Measurements from ENCODE around the gene UGT1A9.
"Not testable (repeated sequence)": the region's sequence is repeated elsewhere in the genome, so short reads cannot be mapped to it uniquely, and the experiment has no call there.

Gene UGT1A9

GRCh38 chr2:233680361-233681045 is 8.8 kb downstream of the UGT1A9 start:
- no peak for DNase-seq (ENCODE audit: low read depth in 2 of 3, low spot score in 2 of 3)

GRCh38 chr2:233681521-233682099 is 9.9 kb downstream of the UGT1A9 start, which contains the start of gene UGT1A7:
TSS of gene UGT1A7 (plus strand) at chr2:233681901. CDS start at chr2:233681938, 37 bp downstream.
- no peak for DNase-seq (ENCODE audit: low read depth in 2 of 3, low spot score in 2 of 3)

GRCh38 chr2:233684640-233685039 is 12.9 kb downstream of the UGT1A9 start:
- no peak for DNase-seq (ENCODE audit: low read depth in 2 of 3, low spot score in 2 of 3)

GRCh38 chr2:233686928-233687327 is 15.2 kb downstream of the UGT1A9 start:
- DNase-seq (ENCODE audit: low read depth in 2 of 3, low spot score in 2 of 3) = no peak

- no peak for DNase-seq (ENCODE audit: low read depth in 2 of 3, low spot score in 2 of 3)
Measured at GRCh38 chr2:233688341-233688740, 16.6 kb downstream of the UGT1A9 start.

GRCh38 chr2:233689031-233689430 is 17.3 kb downstream of the UGT1A9 start:
- no peak for DNase-seq (ENCODE audit: low read depth in 2 of 3, low spot score in 2 of 3)

GRCh38 chr2:233689501-233689900 is 17.8 kb downstream of the UGT1A9 start:
- DNase-seq (ENCODE audit: low read depth in 2 of 3, low spot score in 2 of 3) = no peak

- DNase-seq (ENCODE audit: low read depth in 2 of 3, low spot score in 2 of 3) = no peak
Measured at GRCh38 chr2:233690444-233690843, 18.7 kb downstream of the UGT1A9 start.

GRCh38 chr2:233691443-233692433 is 20.0 kb downstream of the UGT1A9 start:
- no peak for DNase-seq (ENCODE audit: low read depth in 2 of 3, low spot score in 2 of 3)

- no peak for DNase-seq (ENCODE audit: low read depth in 2 of 3, low spot score in 2 of 3)
Measured at GRCh38 chr2:233692648-233693047, 20.9 kb downstream of the UGT1A9 start, which contains the start of gene UGT1A6. TSS of gene UGT1A6 (plus strand) at chr2:233692890. CDS start at chr2:233693005, 115 bp downstream.

- no peak for DNase-seq (ENCODE audit: low read depth in 2 of 3, low spot score in 2 of 3)
Measured at GRCh38 chr2:233693963-233694362, 22.3 kb downstream of the UGT1A9 start.

- DNase-seq (ENCODE audit: low read depth in 2 of 3, low spot score in 2 of 3) = no peak
Measured at GRCh38 chr2:233698740-233699139, 27.0 kb downstream of the UGT1A9 start.

GRCh38 chr2:233699424-233700027 is 27.8 kb downstream of the UGT1A9 start:
- no peak for DNase-seq (ENCODE audit: low read depth in 2 of 3, low spot score in 2 of 3)

- no peak for DNase-seq (ENCODE audit: low read depth in 2 of 3, low spot score in 2 of 3)
Measured at GRCh38 chr2:233700028-233700635, 28.4 kb downstream of the UGT1A9 start.

- not testable (repeated sequence) for DNase-seq (ENCODE audit: low read depth in 2 of 3, low spot score in 2 of 3)
Measured at GRCh38 chr2:233700842-233701241, 29.1 kb downstream of the UGT1A9 start.

GRCh38 chr2:233702238-233702637 is 30.5 kb downstream of the UGT1A9 start:
- no peak for DNase-seq (ENCODE audit: low read depth in 2 of 3, low spot score in 2 of 3)

- no peak for DNase-seq (ENCODE audit: low read depth in 2 of 3, low spot score in 2 of 3)
Measured at GRCh38 chr2:233705911-233706506, 34.3 kb downstream of the UGT1A9 start.

GRCh38 chr2:233706720-233707119 is 35.0 kb downstream of the UGT1A9 start:
- no peak for DNase-seq (ENCODE audit: low read depth in 2 of 3, low spot score in 2 of 3)

GRCh38 chr2:233707940-233708644 is 36.4 kb downstream of the UGT1A9 start:
- no peak for DNase-seq (ENCODE audit: low read depth in 2 of 3, low spot score in 2 of 3)

GRCh38 chr2:233708942-233709341 is 37.2 kb downstream of the UGT1A9 start:
- no peak for DNase-seq (ENCODE audit: low read depth in 2 of 3, low spot score in 2 of 3)

Data from activated CD8-positive, alpha-beta memory T cell treated with anti-CD3 and anti-CD28 coated beads for 48 hours (primary cell).